Fibroblast of skin of back (primary cell): ENCODE data around the gene OR1J2. TPM values are rescaled to one million over a fixed set of nuclear protein-coding genes. Genes with fewer than 3 reads are reported as not detected.
"Not testable (repeated sequence)": the region's sequence is repeated elsewhere in the genome, so short reads cannot be mapped to it uniquely, and the experiment has no call there.

Experiments used
- DNase-seq: peaks from one replicate; pipeline ENCODE4 v3.0.0-alpha.2; 2013
- polyA plus RNA-seq, 2 experiments: library from polyadenylated mRNA; unstranded; fragments of 120-200 nt; gene quantifications; one replicate each; pipeline ENCODE4 v1.2.1, GENCODE V29; 2013; ENCODE audit not compliant: insufficient read length in 2 of 2

The OR1J2 gene, protein sequence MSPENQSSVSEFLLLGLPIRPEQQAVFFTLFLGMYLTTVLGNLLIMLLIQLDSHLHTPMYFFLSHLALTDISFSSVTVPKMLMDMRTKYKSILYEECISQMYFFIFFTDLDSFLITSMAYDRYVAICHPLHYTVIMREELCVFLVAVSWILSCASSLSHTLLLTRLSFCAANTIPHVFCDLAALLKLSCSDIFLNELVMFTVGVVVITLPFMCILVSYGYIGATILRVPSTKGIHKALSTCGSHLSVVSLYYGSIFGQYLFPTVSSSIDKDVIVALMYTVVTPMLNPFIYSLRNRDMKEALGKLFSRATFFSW
- polyA plus RNA-seq (2013, experiment 1 of 2; ENCODE audit: insufficient read length): not detected
- not detected for polyA plus RNA-seq (2013, experiment 2 of 2; ENCODE audit: insufficient read length)

DNA sequence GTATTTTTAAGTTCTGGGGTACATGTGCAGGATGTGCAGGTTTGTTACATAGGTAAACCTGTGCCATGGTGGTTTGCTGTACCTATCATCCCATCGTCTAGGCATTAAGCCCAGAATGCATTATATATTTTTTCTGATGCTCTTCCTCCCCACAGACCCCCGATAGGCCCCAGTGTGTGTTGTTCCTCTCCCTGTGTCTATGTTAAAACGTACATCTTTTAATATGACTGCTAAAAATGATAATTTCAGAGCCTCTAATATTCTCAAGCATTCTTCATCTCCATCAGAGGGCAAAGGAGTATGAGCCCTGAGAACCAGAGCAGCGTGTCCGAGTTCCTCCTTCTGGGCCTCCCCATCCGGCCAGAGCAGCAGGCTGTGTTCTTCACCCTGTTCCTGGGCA is at the start of gene OR1J2:
OR1J2 (plus strand) TSS at position 301 of the 400 bp plus-strand sequence; CDS start at position 301, 0 bp downstream.
- DNase-seq: no peak

DNA sequence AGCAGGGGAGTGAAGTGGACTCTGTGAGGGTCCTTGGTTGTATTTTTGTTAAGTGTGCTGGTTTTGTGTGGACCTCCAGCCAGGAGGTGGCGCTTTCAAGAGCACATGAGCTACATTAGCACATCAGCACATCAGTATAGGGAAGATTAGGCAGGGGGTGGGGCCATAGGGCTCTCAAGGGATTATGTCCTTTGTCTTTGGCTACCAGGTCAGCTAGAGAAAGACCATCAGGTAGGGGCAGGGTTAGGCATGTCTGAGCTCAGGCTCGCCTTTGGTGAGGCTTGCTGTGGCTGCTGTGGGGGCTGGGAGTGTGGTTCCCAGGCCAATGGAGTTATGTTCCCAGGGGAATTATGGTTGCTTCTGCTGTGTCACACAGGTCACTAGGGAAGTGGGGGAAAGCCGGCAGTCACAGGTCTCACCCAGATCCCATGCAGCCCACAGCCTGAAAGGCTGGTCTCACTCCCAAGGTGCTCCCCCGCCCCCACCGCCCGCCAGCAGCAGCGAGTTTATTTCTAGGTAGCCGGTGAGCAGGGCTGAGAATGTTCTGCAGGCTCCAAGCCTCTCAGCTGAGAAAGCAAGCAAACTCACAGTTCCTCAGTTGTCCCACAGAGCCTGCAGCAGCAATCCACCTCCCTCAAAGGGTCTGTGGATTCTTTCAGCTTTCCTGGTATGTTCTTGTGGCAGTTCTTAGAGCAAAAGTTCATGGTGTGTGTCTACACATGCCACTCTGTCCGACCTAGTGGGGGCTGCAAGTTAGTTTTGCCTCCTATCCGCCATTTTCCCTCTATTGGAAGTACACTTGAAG is 46.6 kb upstream of the OR1J2 start:
- DNase-seq: peak; percentile 11

DNA sequence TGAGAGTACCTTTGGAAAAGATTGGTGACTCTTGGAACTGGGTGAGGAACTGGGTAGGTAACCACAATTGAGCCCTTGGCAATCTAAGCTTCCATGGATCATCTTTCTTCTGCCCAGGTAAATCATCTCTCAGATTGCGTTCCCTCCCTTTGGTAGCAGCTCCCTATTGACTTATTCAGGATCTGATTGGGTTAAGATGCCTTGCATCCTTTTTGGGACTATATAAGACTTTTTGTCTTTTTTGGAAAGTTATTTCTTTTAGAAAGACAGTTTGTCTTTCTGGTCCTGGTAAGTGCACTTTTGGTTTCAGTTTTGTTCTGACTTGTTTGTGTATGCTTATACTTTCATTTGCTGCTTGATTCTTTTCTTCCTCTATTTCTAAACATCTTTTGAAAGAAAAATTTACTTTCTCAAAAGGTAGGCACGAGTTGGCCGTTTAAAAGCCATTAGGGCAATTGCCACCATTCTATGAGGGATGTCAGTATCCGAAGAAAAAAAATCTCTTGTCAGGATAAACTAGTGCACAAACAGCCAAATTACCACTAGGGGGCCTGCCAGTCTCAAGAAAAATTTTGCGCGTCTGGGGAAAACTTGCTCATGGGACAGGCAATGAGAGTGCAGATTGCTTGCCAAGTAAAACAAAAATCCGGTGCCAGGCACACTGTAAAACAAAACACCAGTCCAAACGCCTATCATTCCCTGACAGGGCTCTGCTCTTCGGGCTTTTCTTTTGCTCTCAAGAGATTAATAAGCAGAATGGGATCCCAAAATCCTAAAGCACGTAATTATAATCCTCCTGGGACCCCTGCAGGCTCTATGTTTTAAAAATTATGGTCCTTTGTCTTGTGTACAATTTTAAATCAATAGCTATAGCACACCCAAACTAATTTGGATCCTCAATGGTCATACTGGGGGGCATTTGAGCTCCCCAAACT is 45.7 kb upstream of the OR1J2 start:
- peak; percentile 91 for DNase-seq

DNA sequence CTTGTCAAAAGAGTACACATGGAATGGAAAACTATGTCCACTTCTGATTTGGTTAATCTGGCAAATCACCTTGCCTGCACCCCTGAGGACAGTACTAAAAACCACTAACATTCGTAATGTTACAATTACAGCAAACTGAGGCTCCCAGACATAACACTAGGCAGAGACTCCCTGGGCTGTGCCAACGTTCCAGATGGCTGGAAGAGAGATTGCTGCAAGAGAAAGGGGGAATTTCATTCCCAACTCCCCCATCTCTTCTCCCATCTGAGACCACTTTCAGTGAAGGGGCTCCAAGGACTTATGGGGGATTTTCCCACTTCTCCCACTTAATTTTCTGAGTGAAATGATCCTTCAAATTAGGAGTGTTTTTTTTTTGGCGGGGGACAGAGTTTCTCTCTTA is 44.1 kb upstream of the OR1J2 start:
- DNase-seq: no peak

DNA sequence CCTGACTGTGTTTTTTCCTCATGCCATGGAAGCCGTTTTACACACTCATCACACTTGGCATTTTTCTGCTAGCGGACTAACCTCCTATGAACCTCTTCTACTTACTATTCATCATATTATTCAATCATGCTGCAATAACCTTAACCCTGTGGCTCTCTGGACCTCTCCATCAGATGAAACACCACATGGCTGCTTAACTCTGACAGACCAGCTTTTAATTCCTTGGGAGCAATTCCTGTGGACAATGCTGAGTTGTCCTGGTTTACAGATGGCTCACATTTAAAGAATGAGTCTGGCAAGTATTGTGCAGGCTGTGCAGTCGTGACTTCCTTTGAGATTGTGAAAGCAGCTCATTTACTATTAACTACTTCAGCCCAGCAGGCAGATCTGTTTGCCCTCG is 41.9 kb upstream of the OR1J2 start:
- DNase-seq: peak; percentile 49

DNA sequence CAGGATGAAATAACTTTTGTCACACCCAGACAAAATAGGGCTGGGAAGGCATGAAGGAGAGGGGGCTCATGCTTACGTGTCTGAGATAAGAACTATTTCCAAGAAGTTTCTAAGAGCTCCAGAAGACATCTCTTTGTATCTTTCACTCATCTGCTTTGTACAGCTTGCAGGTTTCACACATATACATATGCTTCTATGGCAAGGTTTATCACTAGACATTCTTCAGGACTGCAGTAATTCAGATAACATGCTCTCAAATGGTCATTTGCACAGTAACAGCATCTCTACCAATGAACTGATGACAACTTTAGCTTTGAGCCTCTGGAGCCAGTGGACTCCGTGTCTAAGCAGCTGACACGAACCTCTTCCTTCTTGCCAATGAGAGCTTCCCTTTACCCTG is 36.0 kb upstream of the OR1J2 start:
- DNase-seq: no peak

DNA sequence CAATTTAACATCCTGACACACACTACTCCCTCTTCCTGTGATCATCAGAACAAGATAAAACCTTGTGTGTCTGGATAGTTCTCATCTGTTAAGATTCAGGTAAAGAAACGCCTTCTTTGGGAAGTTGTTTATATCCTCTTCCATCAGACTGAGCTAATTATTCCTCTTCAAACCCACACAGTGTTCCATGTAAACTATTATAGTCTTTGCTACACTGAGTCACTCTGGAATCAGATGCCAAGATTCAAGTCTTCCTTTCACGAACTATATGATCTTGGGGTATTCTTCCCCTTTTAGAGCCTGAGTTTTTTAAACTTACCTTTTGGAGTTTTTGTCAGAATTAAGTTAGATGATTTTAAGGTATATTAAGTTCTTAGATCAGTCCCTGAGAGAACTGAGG is 34.9 kb upstream of the OR1J2 start:
- no peak for DNase-seq

DNA sequence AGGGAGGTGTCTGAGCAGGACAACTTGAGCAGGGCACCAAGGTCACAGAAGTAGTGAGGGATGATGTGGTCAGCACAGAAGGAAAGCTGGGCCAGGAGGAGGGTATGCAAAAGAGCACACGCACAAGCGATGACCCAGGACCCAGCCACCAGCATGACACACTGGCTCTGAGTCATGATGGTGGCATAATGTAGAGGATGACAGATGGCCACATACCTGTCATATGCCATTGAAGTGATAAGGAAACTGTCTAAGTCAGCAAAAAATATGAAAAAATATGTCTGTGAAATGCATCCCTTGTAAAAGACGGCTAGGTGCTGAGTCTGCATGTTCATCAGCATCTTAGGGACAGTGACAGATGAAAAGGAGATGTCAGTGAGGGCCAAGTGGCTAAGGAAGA is 33.3 kb upstream of the OR1J2 start:
- no peak for DNase-seq

DNA sequence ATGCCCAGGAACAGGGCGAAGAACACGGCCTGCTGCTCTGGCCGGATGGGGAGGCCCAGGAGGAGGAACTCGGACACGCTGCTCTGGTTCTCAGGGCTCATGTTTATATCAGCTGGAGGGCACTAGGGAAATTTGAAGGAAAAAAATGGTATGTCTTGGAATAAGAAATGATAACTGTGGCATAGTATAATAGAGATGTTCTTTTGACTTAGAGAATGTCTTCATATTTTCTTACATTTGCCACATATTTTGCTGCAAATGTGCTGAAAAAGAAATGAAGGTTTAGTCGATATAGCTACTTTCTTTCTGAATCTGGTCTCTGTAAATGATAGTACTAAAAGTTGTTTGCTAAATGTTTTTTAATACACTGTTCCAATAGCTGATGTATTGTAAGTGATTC is 32.8 kb upstream of the OR1J2 start, which contains the start of gene OR1J1:
OR1J1 (minus strand) TSS at position 101 of the 400 bp plus-strand sequence; CDS start at position 101, 0 bp downstream.
- DNase-seq: no peak

DNA sequence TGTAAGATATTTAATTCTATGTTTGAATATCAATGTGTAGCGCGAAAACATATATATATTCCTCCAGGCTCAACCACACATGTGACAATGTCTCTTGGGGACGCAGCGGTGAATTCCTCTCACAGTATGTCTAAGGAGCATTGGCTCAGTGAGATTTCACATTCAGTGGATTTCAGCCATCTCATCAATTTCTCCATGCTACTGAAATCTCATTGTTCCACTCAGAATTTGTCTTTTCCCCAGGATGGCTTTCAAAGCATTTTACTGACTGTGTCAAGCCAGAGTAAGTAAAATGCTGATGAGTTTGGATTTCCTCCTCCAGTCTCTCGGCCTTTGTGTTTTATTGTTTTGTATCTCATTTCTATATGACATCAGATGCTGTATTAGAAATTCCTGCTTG is 31.5 kb upstream of the OR1J2 start:
- no peak for DNase-seq

DNA sequence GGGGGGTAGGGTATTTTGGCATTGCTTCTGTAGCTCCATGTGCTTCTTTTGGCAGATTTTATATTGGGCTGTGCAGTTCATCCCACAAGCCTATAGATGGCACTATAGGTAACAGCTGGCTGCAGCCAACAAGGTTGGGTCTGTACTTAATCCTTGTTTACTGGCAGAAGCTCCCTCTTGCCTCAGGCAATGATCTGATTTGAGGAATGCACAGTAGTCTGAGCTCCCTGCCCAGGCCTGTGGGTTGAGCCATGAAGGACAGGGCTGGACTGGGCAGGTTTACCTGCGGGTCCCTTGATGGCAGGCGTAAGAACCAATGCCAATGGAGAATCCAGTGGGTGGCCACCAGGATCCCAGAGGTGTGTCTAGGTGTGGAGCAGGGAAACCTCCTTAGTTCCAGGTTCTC is 11.7 kb upstream of the OR1J2 start:
- DNase-seq: peak; percentile 36

DNA sequence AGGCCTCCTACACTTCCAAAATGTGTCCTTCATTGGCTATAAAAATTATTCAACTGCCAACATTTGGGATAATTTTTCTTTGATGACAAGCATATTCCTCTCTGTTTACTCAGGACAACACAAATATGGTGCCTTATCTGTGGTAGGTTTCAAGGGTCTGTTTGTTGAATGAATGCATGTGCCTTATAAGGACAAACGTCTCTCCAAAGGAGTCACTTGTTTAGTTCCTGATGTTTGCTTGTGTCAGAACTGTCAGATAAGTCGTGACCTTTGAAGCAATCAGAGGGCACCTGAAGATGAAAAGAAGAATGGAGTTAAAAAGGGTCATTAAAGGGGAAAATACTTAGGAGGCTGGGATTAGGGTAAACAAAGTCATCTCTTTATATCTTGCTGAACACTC is 3.6 kb upstream of the OR1J2 start:
- DNase-seq: no peak

DNA sequence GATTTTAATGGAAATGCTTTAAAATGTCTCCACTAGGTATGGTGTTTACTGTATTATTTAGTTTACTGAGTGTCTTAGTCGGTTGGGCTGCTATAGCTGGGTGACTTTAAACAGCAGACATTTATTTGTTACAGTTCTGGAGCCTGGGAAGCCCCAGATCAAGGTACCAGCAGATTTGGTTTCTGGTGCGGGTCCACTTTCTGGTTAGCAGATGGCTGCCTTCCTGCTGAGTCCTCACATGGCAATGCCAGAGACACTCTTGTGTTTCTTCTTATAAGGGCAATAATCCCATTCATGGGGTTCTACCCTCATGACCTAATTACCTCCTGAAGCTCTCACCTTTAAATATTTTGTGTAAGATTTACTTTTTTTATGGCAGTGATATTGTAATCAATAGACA is 7.6 kb downstream of the OR1J2 start:
- no peak for DNase-seq

DNA sequence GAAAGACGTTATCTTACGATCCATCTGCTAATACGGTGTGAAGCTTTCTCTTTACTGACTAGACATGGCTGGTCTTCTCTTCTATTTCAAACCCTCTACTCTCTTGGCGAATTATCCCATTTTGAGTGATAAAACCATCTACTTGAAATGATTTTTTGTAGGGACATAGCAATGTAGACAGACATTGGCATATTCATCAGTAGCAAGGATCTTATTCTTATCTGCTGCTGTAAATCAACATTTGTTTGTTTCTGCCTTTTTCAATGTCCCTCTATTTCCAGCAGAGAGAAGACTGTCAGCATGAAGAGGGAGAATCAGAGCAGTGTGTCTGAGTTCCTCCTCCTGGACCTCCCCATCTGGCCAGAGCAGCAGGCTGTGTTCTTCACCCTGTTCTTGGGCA is 8.2 kb downstream of the OR1J2 start, which contains the start of gene OR1J4:
OR1J4 (plus strand) TSS at position 301 of the 400 bp plus-strand sequence; CDS start at position 301, 0 bp downstream.
- DNase-seq: no peak

DNA sequence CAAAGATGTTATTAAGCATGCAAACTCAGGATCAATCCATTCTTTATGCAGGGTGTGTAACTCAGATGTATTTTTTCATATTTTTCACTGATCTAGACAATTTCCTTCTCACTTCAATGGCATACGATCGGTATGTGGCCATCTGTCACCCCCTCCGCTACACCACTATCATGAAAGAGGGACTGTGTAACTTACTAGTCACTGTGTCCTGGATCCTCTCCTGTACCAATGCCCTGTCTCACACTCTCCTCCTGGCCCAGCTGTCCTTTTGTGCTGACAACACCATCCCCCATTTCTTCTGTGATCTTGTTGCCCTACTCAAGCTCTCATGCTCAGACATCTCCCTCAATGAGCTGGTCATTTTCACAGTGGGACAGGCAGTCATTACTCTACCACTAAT is 8.8 kb downstream of the OR1J2 start:
- no peak for DNase-seq

DNA sequence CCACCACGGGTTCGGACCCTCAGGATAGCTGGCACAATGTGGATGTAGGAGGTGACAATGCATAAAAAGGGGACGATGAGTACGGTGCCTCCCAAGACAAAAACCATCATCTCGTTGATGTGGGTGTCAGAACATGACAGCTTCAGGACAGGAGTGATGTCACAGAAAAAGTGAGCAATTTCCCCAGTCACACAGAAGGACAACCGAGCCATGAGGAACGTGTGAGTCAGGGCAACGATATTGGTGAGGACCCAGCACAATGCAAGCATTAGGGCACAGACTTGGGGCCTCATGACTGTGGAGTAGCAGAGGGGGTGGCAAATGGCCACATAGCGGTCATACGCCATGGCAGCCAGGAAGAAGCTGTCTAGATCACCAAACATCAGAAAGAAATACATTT is 16.0 kb downstream of the OR1J2 start:
- no peak for DNase-seq

DNA sequence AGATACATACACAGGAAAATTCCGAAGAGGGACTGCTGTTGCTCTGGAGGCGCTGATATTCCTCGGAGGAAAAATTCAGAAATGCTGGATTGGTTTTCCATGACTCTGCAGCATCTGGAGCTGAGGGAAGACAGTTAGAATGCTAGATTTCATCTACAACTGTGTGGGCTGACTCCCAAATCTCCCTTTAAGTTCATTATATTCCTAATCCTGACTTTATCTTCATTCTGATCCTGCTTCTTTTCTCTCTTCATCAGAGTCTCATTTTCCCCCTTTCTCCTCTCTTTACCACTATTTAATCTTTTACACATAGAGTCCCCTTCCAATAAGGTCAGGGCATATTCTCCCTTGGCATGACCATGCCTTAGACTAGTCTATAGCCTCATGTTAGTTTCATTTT is 16.6 kb downstream of the OR1J2 start, which contains the start of gene OR1N1:
OR1N1 (minus strand) TSS at position 101 of the 400 bp plus-strand sequence; CDS start at position 101, 0 bp downstream.
- no peak for DNase-seq

DNA sequence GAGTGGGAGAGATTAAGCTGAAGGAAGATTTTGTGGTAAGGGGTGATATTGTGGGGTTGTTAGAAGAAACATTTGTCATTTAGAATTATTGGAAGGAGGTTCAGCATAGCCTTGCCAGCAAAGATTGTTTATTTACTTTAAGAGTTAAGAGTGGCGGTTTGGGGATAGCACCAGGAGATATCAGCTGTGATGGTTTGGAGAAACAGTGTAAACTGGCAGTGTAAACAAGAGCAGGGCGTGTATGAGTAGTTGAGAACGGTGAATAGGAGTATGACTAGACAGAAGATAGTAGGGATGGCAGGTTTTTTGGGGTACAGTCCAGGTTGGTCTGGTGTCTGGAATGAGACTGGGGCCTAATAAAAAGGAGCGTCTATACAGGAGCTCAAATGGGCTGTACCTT is 20.6 kb downstream of the OR1J2 start:
- not testable (repeated sequence) for DNase-seq

DNA sequence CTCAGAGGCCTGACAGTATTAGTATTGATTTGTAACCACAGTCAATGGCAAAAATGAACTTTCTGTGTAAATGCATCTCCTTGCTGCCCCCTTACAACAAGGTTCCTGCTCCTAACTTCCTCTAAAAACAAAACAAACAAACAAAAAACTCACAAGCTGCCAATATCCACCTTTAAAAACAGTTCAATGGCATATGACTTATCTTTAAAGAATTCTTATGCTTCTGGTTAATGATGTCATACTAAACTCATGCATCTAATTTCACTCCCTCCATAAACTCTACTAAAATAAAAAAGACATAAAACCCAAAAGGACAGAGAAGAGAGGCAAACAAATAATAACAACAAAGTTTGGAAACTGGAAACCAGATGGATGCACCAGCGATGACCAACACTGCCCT is 25.5 kb downstream of the OR1J2 start:
- DNase-seq: no peak

DNA sequence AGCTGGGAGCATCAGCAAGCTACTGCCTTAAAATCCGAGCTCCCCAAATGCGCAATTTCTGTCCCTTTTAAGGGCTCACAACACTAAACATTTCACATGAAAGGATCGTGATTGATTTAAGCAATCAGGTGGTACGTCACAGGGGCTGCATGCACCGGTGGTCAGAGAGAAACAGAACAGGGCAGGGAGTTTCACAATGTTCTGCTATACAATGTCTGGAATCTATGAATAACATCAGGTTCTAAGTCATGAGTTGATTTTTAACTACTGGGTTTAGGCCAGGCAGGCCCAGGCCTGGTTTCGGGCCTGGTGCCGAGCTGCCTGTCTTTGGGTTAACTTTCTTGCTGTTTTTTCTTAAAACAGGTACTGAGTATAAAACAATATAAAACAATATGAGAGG is 26.5 kb downstream of the OR1J2 start:
- DNase-seq: not testable (repeated sequence)

DNA sequence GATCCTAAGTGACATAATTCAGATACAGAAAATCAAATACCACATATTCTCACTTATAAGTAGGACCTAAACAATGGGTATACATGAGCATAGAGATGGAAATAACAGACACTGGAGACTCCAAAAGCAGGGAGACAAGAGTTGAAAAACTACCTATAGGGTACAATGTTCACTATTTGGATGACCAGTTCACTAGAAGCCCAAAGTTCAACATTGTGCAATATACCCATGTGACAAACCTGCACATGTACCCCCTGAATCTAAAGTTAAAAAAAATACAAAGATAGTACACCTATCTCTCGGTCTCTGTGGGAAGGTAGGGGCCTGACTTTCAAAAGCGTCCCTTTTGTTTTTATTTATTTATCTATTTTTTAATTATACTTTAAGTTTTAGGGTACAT is 28.2 kb downstream of the OR1J2 start:
- DNase-seq: no peak

DNA sequence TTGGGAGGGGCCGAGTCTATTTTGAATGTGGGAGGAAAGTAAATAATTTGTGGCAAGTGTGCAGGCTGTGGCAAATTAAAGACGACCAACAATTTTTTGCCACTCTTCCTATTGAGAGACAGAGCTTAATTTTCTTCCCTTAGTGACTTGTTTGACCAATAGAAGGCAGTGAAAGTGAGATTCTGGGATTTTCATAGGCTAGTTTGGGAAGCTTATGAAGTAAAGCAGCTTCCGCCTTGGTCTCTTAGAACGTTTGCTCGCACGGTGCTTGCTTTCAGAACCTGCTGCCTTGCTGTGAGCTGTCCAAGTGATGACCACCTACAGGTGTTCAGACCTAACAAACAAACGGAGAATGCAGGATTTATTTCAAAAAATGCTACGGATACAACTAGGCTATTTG is 35.6 kb downstream of the OR1J2 start:
- DNase-seq: no peak
